Endometrial microvascular endothelial cells (primary cell): ENCODE results near the gene UBIAD1. TPM values are rescaled to one million over a fixed set of nuclear protein-coding genes. Genes with fewer than 3 reads are reported as not detected.
"Not testable (repeated sequence)": the region's sequence is repeated elsewhere in the genome, so short reads cannot be mapped to it uniquely, and the experiment has no call there.

ENCODE experiments used
- in situ Hi-C: cut with HindIII; loops from 2 replicates; pipeline ENCODE4 v1.10.0; 2017; ENCODE audit warnings: low sequenced_read_pairs, low pct_unique_long_range_greater_than_20kb; ENCODE audit errors: inconsistent ontology term
- total RNA-seq: library from RNA; depleted of rRNA; stranded (reverse); fragments of >200 nt; gene quantifications from one replicate; pipeline ENCODE4 v1.2.3, GENCODE V29; 2015; ENCODE audit errors: inconsistent ontology term

UBIAD1 gene
- total RNA-seq, 1 donor from 2014 or later = 15.4 TPM

DNA sequence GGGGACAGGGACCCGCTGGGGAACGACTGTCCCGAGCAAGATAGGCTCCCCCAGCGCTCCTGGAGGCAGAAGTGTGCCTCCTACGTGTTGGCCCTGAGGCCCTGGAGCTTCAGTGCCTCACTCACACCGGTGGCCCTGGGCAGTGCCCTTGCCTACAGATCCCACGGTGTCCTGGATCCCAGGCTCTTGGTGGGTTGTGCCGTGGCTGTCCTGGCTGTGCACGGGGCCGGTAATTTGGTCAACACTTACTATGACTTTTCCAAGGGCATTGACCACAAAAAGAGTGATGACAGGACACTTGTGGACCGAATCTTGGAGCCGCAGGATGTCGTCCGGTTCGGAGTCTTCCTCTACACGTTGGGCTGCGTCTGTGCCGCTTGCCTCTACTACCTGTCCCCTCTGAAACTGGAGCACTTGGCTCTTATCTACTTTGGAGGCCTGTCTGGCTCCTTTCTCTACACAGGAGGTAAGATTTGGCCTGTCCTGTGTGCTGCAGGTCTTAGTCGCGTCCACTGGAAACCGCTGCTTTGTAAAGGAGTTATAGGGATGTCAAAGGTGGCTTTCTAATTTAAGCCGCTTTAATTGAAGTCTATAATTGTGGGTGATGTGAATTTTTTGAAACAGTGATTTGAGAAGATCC lies 717 bp downstream of the UBIAD1 start:
- in situ Hi-C loops = no loop called here

DNA sequence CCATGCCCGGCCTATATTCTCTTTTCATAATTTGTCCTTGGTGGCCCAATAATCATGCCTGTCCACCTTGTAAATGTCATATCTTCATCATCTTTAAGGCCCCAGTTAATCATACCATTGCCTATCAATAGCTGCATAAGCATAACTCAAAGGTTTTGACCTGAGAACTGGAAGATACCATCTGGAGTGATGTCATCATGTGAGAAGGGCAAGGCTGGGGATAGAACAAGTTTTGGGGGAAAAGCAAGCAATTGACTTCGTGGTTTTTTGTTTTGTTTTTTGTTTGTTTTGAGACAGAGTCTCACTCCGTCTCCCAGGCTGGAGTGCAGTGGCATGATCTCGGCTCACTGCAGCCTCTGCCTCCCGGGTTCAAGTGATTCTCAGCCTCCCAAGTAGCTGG lies 6.2 kb downstream of the UBIAD1 start:
- in situ Hi-C loops = no loop called here

DNA sequence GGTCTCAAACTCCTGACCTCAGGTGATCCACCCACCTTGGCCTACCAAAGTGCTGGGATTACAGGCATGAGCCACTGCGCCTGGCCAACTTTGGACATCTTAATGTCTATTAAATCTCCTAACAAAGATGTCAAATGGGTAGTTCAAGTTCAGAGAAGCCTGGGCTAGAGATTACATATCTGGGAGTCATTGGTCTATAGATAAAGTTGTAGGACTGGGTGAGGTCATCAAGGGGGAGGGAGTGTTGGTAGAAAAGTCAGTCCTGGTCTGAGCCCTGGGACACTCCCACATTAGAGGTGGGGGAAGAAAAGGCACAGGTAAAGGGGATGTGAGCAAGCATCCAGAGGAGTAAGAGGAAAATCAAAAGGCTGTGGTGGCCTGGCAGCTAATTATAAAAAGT lies 6.6 kb downstream of the UBIAD1 start:
- in situ Hi-C loops = no loop called here

DNA sequence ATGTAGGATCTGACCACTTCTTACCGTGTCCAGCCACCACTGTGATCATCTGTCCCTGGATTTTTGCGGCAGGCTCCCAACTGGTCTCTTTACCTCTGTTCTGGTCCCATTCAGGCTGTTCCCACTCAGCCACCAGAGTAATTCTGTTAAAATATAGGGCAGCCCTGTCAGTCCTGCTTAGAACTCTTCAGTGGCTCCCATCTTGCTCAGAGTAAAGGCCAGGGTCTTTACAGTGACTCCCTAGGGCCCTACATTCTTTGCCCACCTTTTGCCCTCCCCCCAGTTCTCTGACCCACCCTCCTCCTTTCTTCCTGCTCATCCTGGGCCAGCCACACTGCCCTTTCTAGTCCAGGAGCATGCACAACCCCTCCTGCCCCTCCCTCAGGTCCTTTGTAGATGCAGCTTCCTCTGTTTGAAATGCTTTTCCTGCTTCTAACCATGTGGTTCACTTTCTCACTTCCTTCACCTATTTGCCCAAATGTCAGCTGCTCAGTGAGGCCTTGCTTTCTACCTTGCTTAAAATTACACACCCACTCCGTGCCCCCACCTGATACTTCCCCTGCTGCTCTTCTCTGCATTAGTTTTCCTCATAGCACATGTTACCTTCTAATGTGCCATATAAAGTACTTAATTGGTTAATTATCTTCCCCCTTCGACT lies 7.8 kb downstream of the UBIAD1 start:
- in situ Hi-C loops = no loop called here

DNA sequence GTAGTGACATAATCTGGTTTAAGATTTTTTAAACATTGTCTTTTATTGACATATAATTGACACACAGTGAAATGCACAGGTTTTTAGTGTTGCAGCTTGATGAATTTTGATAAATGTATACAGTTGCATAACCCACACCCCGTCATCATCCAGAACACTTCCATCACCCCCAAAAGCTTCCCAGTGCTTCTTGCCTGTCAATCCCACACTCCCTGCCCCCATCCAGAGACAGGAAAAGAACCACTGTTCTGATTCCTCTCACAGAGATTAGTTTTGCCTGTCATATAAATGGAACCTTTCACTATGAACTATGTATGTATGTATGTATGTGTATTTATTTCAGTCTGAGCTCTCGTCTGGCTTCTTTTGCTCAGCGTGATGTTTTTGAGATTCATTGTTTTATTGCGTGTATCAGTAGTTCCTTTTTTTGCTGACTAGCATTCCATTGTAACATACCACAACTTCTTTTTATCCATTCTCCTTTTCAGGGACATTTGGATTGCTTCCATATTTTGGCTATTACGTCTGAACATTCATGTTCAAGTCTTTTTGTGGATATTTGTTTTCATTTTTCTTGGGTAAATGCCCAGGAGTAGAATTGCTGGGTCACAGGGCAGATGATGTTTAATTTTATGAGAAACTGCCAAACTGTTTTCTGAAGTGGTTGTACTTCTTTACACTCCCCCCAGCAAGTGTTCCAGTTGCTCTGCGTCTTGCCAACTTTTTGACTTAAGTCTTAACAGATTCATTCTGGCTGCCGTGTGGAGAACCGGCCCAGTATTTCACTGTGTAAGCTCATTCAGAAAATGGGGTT lies 8.7 kb downstream of the UBIAD1 start:
- in situ Hi-C loops = no loop called here

DNA sequence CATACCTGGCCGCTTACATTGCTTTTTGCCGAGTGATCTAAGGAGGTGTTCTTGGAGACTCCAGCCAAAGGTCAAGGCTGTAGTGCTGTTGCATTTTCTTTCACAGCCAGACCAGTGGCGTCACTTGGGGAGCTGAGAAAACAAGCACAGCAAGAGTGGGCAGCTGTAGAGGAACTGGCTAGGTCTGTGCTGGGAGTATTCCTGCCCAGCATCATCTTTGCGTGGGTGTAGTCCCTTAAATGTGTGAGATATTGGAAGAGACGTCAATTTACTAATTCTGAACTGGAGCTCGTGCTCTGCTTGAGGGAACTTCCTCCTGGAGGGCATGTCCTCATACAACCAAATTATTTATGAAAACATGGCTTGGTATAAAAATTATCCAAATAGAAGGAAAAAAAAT lies 10.2 kb downstream of the UBIAD1 start:
- in situ Hi-C loops = no loop called here

DNA sequence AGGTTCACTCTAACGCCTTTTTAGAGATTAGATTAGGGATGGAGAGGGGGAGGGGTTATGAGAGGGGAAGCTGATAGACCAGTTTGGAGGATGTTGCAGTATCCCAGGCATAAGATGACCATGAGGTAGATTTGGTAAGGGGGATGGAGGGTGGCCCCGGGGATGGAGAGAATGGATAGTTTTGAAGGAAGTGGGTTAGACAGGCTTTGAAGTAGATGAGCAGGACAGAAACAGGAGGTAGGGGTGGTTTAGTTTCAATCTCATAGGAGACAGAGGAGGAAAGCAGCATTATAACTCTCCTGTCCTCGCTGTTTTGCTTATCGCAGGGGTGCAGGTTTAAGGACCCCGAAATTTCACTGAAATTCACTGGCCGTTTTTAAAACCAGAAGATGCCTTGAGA lies 11.8 kb downstream of the UBIAD1 start:
- in situ Hi-C loops = no loop called here

DNA sequence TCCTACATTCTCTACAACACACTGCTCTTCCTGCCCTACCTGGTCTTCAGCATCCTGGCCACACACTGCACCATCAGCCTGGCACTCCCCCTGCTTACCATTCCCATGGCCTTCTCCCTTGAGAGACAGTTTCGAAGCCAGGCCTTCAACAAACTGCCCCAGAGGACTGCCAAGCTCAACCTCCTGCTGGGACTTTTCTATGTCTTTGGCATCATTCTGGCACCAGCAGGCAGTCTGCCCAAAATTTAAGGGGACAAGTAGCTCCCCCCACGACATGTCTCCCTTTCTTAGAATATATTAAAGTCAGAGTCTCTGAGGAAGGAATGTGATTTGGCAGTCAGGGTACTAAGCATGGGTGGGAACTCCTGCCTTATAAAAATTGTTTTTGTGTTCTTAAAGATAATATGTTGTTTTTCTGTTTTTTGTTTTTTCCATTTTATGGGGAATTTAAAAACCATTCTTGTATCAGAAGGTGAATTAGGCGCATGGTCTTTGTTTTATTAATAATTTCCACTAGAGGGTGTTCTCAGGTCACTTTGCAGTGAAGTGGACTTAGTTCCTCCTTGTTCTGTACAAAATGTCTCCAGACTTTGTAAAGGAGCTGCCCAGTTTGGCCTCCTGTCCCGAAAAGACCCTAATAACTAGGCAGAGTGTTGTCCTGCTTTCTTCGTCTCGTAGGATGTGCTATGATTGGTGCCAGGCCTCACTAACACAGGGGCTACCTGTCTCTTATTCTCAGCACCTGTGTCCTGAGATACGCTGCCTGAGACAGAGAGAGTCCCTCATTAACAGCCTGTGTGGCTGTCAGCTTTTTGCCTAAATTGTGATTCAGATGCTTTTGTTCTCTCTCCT lies 13.1 kb downstream of the UBIAD1 start:
- in situ Hi-C loops = no loop called here

DNA sequence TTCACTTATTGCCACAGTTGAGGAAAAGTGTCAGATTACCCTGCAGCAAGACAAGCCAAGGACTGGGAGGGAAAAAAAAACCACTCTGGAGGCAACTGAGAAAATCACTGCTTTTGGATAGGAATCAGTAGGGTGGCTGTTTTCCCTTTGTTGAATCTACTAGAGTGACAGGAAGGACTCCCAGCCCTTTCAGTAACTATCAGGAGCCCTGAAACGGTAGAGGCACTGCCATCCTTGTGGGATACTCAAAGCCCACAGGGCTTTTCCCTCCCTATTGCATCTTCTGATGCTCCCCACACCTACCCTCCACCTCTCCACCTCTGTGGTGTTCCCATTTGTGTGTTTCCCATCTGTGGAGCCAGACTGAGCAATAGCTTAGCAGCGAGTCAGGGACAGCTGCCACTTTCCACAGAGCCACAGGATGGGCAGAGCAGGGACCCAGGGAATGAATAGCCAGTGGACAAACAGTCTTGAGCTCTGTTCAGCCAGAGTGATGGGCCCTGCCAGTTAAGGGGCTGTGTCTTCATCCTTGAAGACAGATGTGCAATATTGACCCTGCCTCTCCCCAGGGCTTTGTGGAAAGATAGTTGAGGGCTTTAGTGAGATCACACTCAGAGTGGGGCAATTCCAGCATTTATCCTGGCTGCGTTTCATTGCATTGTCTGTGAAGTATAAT lies 13.9 kb downstream of the UBIAD1 start:
- in situ Hi-C loops = no loop called here

DNA sequence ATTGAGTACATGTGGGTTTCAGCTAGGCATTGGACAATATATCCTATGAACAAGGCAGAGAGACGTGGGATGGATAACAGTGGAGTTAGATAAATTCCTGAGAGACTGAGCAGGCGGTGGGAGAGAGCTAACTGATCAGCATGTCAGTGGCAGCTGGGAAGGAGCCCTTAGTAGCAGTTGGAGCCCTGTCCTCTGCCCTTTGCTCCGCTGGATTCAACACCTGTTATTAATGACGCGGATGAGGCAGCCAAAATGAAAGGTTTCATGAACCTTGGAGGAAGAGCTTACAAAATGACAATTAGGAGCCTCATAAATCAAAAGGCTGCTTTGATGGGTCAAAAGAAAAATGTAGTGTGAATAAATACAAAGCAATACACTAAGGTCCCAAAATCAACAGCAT lies 16.1 kb downstream of the UBIAD1 start:
- in situ Hi-C loops = no loop called here

DNA sequence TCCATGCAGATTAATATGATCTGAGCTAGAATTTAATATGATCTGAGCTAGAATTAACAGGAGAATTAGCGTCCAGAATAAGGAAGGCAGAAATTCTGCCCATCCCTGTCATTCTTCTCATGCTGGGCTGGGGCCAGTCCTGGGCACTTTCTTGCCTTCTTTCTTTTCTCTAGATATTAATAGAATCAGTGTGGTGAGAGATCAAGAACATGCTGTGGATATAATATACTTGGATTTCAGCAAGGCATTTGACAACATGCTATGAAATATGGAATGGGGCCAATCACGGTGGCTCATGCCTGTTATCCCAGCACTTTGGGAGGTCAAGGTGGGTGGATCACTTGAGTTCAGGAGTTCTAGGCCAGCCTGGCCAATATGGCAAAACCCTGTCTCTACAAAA lies 18.1 kb downstream of the UBIAD1 start:
- in situ Hi-C loops = no loop called here

DNA sequence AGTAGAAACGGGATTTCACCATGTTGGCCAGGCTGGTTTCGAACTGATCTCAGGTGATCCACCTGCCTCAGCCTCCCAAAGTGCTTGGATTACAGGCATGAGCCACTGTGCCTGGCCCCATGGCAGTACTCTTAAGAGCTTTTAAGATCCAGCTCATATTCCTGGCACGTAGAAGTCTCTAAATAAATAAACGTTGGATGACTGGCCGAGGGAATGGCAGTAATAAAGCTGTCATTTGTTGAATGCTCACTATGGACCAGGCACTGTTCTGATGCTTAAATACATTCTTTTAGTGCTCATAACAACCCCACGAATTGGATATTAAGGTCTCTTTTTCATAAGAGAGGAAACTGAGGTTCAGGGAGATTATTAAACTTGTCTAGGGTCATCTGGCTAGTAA lies 20.9 kb downstream of the UBIAD1 start:
- in situ Hi-C loops = no loop called here

DNA sequence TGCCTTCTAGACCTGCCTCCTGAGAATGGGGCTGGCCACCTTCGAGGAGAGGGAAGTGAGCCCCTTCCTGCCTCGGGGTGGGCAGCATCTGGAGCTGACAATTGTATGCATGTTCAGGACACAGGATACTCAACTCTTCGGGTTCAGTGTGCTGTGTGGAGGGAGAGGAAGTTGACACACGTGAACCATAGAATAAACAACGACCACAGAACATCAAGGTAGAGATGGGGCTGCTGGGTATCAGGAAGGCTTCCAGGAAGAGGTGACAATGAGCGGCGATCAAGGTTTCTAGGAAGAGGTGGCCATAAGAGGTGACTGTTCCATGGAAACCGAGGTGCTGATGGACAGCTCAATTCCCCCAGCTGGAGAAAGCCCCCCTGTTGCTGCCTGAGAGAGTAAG lies 22.0 kb downstream of the UBIAD1 start:
- in situ Hi-C loops = no loop called here

DNA sequence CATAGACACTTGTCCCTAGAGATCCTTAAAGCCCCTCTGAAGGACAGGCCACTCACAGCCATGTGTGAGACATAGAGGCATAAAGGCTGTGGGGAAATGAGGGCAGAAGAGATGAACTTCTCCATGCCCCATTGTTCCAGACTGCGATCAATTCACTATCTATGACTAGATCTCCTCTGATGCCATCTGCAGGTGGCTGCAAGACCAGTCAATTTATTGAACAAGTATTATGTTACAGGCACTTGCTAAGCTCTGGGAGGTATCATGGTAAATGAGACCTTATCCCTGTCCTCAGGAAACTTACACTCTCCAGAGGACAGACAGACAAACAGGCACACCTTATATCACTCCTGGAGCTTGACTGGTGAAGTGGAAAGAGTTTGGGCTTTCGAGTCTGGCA lies 22.9 kb downstream of the UBIAD1 start:
- in situ Hi-C loops = no loop called here

DNA sequence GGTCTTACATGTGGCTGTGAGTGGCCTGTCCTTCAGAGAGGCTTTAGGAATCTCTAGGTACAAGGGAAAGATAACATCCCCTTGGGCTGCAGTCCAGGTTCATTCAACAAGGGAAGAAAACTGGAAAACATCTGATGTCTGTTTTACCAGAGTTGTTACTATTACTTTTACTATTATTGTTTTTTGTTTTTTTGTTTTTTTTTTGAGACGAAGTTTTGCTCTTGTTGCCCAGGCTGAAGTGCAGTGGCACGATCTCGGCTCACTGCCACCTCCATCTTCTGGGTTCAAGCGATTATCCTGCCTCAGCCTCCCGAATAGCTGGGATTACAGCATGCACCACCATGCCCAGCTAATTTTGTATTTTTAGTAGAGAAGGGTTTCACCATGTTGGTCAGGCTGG lies 24.8 kb downstream of the UBIAD1 start:
- in situ Hi-C loops = not testable (repeated sequence)

DNA sequence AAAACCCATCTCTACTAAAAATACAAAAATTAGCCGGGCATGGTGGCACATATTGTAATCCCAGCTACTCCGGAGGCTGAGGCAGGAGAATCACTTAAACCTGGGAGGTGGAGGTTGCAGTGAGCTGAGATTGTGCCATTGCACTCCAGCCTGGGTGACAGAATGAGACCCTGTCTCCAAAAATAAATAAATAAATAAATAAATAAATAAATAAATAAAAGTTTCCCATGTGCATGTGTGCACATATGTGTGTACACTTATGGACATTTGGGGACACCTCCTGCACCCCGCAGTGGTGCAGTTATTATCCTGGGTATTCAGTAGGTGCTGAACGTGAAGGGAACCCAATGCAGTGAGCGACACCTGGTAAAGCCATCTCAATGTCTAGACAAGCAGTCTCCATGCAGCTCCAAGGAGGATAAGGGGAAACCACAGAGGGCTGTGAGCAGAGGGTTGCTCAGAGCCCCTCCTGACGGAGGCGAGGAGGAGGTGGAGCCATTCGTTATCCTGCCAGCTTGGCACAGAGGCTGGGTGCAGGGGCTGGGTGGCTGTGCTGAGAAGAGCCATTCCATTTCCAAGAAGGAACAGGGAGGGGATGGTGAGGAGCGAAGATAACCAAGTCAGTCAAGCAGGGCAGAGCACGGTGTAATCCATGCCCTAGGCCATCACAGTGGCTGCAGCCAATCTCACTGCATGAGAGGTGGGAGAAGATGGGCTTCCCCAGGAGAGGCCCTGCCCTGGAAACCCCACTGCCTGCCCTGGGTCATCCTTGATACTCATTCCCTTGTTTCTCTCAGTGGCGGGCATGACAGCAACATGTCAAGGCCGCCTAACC lies 25.6 kb downstream of the UBIAD1 start:
- in situ Hi-C loops = no loop called here

DNA sequence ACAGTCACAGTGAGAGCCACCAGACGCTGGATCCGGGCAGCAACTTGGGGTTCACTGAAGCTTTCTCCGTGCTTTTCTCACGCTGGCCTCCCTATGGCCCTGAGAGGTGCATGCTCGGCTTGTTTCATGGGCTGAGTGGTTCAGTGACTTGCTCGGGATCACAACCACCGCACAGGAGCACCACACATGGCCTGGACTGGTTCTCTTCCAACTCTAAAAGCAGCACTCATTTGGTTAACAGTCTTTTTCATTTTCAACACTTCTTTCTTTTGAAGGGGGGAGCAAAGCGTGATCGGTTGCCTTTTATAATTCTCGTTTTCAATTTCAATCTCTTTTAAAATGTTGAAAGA lies 26.2 kb downstream of the UBIAD1 start:
- in situ Hi-C loops = no loop called here

DNA sequence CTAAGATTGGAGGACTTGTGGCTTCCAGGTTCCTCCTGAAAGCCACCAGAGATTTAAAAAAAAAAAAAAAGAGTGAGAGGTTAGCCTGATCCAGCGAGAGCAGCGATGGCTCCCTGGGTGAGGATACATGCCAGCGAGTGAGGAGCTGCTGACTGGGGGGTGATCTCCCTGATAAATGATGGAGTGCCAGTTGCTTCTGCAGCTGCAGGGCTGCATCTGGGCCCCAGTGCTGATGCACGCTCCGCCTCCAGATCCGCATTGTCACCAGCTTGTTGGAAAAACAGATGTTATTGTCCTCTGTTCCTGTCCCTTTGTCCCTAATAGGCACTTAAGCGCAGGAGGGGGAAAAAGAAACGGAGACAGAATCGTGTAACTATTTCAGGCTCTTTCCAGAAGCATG lies 28.6 kb downstream of the UBIAD1 start:
- in situ Hi-C loops = no loop called here
